ENCODE data around the gene ZNF81. TPM values are rescaled to one million over a fixed set of nuclear protein-coding genes. Genes with fewer than 3 reads are reported as not detected.
"Not testable (repeated sequence)": the region's sequence is repeated elsewhere in the genome, so short reads cannot be mapped to it uniquely, and the experiment has no call there.

ZNF81 gene
- total RNA-seq = 10.1 and 12.3 TPM in 2 replicates
- long read RNA-seq, partial matches to known transcripts = 2 of 3 reads
- long read RNA-seq, other reads (novel, unspliced or antisense) = 1 of 3 reads

DNA sequence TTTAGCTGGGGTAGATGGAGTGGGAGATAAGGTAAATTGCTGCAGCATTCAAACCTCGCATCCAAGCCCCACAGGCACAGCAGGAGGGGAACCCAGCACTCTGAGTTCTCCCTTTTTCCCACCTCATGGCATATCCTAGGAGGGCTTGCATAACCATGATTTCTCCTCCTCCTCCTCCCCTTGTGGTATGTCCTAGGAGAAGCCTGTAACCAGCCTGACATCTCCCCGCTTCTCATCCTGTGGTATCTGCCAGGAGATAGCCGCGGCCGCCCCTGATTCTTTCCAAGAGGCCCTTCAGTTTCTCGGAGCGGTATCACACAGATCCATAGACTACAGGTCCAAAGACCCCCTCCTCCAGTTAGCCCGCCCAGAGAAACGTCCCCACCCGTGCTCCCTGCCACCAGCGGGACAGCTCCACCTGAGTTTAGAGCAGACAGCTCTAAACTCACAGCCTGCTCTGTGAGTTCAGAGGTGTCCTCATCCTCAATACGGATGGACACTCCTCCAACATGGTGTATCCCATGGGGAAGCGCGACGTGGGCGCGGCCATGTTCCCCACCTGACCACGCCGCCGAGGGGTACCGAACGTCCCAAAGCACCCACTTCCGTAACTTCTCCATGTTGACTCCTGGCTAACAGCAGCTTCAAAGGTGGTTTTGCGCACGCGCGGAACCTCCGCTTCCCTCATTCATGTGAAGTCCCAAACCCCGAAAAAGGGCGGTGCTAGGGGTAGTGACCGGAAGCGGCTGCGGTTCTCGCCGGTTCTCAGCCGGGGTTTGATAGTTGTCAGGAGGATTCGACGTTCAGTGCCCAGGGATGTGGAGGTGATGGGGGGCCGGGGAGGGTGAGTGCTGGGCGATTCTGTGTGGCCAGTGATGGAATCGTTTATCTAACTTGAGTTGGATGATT is at the start of gene ZNF81:
Gene ZNF81 (plus strand): TSS at position 739 of the 909 bp plus-strand sequence. CDS start 9,366 bp downstream, outside the sequence.
- Mint-ChIP-seq H3K4me3 (peak within 1 kb of the TSS; percentile 98), H3K4me1 (peaks cover 19% of the 10 kb centered on the region), H3K36me3 (ENCODE audit: low read depth) (no peaks in the 10 kb centered on the region), H3K27me3 (ENCODE audit: low read depth) (no peaks in the 10 kb centered on the region), H3K9me3 (no peaks in the 10 kb centered on the region), H3K27ac (ENCODE audit: unreplicated experiment) (peak within 1 kb of the TSS; percentile 99)
- TF ChIP-seq CTCF (conservative IDR thresholded peaks at IDR 0.05) = no peak
- DNase-seq (ENCODE audit: low read depth, low spot score) = peak; percentile 84

GRCh38 chrX:47796433-47796906 is 40.2 kb upstream of the ZNF81 start:
- Mint-ChIP-seq H3K4me3 (no peak overlapping the region), H3K36me3 (ENCODE audit: low read depth) (no peaks in the 10 kb centered on the region), H3K27me3 (ENCODE audit: low read depth) (no peaks in the 10 kb centered on the region), H3K27ac (ENCODE audit: unreplicated experiment) (no peak overlapping the region), H3K9me3 (peaks cover 3% of the 10 kb centered on the region), H3K4me1 (no peaks in the 10 kb centered on the region)
- DNase-seq (ENCODE audit: low read depth, low spot score) = no peak
- no peak for TF ChIP-seq CTCF (conservative IDR thresholded peaks at IDR 0.05)

GRCh38 chrX:47797084-47797483 is 39.6 kb upstream of the ZNF81 start:
- no peak for DNase-seq (ENCODE audit: low read depth, low spot score)
- H3K4me1 Mint-ChIP-seq = no peaks in the 10 kb centered on the region
- H3K9me3 Mint-ChIP-seq = peaks cover 2% of the 10 kb centered on the region
- H3K36me3 Mint-ChIP-seq (ENCODE audit: low read depth) = no peaks in the 10 kb centered on the region
- H3K27ac Mint-ChIP-seq (ENCODE audit: unreplicated experiment) = no peak overlapping the region
- TF ChIP-seq CTCF (conservative IDR thresholded peaks at IDR 0.05) = no peak
- H3K4me3 Mint-ChIP-seq = no peak overlapping the region
- H3K27me3 Mint-ChIP-seq (ENCODE audit: low read depth) = no peaks in the 10 kb centered on the region

DNA sequence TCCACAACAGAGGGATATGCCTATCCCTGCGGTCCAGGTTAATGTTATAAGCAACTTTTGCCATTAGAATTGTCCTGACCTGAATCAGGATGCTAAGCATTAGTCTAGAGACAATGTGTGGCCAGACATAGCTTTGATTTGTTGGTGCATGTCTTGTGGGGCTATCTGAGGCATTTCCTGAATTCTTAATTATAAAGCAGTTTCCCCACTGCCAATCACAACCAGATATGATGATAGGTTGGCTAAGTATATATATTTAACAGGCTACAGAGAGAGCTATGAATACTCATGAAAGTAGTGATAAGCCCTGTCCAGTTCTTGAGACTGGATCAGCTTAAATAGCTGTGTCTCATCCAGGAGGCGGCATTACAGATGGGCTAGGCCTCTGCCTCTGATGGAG is 37.8 kb upstream of the ZNF81 start:
- H3K27ac Mint-ChIP-seq (ENCODE audit: unreplicated experiment) = no peak overlapping the region
- no peaks in the 10 kb centered on the region for H3K4me1 Mint-ChIP-seq
- H3K36me3 Mint-ChIP-seq (ENCODE audit: low read depth) = no peaks in the 10 kb centered on the region
- no peaks in the 10 kb centered on the region for H3K9me3 Mint-ChIP-seq
- TF ChIP-seq CTCF (conservative IDR thresholded peaks at IDR 0.05) = no peak
- no peak for DNase-seq (ENCODE audit: low read depth, low spot score)
- no peaks in the 10 kb centered on the region for H3K27me3 Mint-ChIP-seq (ENCODE audit: low read depth)
- H3K4me3 Mint-ChIP-seq = no peak overlapping the region

GRCh38 chrX:47802589-47802988 is 34.1 kb upstream of the ZNF81 start:
- H3K4me3 Mint-ChIP-seq = no peak overlapping the region
- no peak for DNase-seq (ENCODE audit: low read depth, low spot score)
- no peak overlapping the region for H3K27ac Mint-ChIP-seq (ENCODE audit: unreplicated experiment)
- TF ChIP-seq CTCF (conservative IDR thresholded peaks at IDR 0.05) = no peak
- H3K9me3 Mint-ChIP-seq = no peaks in the 10 kb centered on the region
- no peaks in the 10 kb centered on the region for H3K4me1 Mint-ChIP-seq
- H3K36me3 Mint-ChIP-seq (ENCODE audit: low read depth) = no peaks in the 10 kb centered on the region
- no peaks in the 10 kb centered on the region for H3K27me3 Mint-ChIP-seq (ENCODE audit: low read depth)

- DNase-seq (ENCODE audit: low read depth, low spot score); H3K36me3 Mint-ChIP-seq (ENCODE audit: low read depth); H3K27me3 Mint-ChIP-seq (ENCODE audit: low read depth); H3K4me3 Mint-ChIP-seq; H3K4me1 Mint-ChIP-seq; H3K9me3 Mint-ChIP-seq: not testable (repeated sequence)
- peak overlapping the region; percentile 35 for H3K27ac Mint-ChIP-seq (ENCODE audit: unreplicated experiment)
Measured at GRCh38 chrX:47803103-47803502, 33.6 kb upstream of the ZNF81 start.

All from neural crest cell (in vitro differentiated cells).